GM21526 (cell line): Measurements from ENCODE around the gene PUM1.

Experiments
- ATAC-seq: cut with Tn5 transposase; IDR thresholded peaks from one replicate; pipeline ENCODE4 v1.9.1; 2021; ENCODE audit warnings: moderate library complexity; ENCODE audit not compliant: unreplicated experiment, low FRiP score

The PUM1 gene

GRCh38 chr1:30908696-30909364 is 156.7 kb downstream of the PUM1 start, which contains the start of gene SDC3:
SDC3 (minus strand) TSS chr1:30908758; CDS start chr1:30908586, 172 bp downstream.
- ATAC-seq: no peak

GRCh38 chr1:30908316-30908695 is 157.2 kb downstream of the PUM1 start:
- no peak for ATAC-seq

GRCh38 chr1:30907481-30908315 is 157.8 kb downstream of the PUM1 start:
- ATAC-seq: no peak

DNA sequence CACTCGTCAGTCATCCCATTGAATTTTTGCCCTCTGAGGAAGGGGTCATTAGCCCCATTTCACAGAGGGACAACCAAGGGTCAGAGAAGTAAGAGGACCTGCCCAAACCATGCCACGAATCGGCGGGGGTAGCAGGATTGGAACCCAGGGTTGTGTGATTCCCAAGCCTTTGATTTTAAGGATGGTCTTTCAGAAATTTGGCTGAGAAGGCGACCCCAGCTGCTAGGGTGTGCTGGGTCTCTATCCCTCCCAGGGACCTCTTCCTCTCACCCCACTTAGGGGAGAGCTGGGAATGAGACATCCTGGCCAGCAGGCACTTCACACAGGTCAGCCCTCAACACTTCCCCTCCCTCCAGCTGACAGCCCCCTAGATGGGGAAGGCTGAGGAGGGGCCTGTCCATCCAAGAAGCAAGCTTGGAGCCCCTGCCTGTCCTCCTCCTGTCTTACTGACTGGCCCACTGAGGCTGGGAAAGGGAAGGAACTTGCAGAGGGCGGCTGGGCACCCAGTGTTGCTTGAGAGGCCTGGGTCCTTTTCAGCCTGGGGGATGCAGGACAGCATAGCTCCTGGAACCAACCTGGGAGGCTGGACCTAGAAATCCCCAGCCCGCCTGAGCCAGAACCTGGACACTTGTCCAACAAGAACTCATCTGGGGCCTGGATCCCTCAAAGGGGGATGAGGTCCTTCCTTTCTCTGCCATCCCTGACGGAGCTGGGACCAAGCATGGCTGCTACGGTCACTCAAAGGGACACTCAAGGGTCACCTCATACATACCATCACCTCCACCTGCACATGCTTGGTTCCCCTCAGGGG is 158.7 kb downstream of the PUM1 start:
- ATAC-seq: no peak

DNA sequence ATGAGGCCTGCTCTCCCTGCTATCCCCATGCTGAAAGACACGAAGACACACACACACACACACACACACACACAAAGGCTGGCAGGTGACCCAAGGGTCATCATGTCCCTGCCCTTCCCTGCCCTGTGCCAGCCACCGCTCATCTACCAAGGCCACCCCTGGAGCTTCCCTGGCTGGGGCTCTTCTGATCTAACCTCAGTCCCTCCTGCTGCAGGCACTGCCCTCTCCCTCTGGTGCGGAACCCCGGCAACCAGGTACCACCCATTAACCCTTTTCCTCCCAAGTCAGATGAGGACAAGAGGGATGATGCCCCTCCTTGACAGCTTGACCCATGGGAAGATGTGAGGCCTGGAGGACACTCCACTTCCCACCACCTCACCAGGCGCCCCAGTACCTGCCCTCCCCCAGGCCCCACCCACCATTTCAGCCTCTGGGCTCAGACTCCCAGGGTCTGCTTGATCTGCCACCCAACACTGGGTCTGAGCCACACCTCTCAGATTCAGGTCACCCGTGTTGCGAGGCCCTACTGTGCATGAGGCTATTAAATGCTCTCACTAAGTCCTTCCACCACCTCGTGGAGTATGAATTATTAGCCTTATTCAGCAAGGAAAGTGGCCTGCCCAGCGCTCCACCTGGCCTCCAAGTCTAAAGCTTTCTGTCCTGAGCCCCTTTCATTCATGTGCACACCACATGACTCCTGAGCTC is 159.4 kb downstream of the PUM1 start:
- ATAC-seq: no peak

DNA sequence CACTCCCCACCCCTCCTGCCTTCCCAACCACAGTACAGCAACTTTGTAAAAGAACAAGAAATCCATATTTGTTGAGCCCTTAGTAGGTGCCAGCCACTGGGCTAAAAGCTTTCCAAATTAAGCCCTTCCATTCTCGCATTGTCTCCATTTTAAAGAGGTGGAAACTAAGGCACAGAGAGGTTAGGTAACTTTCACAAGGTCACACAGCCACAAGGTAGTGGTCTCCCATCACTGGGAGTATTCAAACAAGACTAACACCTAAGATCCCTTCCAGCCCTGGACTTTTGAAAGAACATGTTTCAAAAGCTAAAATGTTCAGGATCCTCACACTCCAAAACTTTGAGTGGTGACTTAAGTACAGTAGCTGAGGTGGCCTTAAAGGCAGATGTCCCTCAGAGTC is 160.1 kb downstream of the PUM1 start:
- ATAC-seq: no peak

GRCh38 chr1:30904962-30905335 is 160.6 kb downstream of the PUM1 start:
- no peak for ATAC-seq

GRCh38 chr1:30904191-30904961 is 161.1 kb downstream of the PUM1 start:
- no peak for ATAC-seq

DNA sequence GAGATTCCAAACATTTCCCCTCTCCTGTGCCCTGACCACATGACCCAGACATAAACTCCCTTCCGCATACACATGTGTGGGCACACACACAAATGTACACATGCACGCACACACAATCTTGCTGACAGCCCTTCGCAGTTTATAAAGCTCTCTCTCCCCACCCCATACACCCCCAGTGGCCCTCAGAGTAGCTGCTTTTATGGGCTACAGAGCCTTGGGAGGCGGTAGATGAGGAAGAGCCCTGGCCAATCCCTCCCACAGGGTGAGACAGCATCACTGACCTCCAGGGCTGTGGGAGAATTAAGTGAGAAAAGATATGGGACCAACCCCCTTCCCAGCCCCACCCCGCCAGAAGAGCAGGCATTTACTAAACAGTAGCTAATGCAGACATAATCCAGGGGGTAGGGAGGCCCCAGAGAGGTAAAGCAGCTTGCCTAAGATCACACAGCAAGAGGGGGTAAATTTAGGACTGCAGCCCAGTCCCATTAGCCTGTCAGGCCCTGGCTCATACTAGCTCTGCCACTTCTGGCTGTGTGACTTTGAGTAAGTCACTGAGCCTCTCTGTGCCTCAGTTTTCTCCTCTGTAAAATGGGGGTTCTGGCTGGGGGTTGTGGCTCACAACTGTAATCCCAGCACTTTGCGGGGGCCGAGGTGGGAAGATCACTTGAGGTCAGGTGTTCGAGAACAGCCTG is 162.0 kb downstream of the PUM1 start:
- ATAC-seq: no peak

DNA sequence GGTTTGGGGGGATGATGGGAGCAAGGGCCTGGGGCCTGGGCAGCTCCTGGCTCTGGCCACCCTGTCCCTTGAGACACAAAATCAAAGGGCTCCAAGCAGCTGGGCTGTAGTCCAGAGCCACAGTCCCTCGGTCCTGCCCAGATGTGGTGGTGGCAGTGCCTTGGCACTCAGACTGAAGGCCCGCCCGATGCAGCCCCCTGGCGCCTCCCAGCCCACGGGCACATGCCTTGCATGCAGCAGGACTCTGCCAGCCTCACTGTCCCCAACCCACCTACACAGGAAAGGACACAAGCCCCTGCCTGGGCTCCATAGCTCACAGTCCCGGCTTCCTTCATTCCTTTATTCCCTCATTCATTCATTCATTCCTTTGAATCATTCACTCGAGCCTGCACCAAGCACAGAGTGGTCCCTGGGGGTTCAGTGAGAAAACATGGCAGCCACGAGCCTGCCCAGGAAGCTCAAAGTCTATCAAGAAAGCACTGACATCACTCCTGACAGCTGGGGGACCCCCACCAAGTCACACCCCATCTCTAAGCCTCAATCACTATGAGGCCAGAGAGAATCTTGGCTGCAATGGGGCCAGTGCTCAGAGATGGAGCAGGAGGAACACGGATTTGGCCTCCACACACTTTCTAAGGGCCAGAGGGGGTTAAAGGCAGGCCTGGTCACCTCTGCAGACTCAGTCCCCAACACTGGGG is 162.8 kb downstream of the PUM1 start:
- no peak for ATAC-seq

DNA sequence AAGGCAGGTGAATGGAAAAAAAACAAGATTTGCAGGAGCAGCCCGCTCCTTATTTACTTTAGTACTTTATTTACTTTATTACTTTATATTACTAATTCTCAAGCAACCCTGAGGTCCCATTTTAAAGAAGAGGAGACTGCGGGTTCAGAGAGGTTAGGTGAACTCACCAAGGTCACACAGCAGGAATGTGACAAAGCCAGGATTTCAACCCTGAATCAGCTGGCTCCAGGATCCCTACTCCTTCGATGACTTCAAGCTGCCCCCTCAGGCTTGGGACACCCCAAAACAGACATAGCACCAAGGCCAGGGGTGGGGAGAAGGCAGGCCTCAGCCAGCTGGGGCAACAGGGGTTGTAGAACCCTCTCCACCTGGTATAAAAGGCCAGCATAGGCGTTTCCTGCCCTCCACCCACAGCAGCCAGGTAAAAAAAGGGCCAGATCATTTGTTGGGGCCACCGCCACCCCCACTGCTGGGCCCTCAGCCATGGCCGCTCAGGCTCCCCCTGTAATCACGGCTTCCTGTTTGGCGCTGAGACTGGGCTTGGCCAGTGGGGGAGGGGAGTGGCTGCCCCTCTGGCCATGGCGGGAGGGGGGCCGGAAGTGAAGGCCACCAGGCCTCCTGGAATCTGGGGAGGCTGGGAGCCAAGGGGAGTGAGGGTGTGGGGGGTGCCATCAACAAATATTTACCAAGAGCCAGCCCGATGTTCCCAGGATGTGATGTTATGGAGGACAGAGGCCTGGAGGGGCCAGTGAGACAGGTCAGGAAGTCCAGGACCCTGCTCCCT is 163.5 kb downstream of the PUM1 start:
- ATAC-seq: no peak

- ATAC-seq: no peak
Measured at GRCh38 chr1:30900931-30901560, 164.5 kb downstream of the PUM1 start.

- no peak for ATAC-seq
Measured at GRCh38 chr1:30900486-30900885, 165.0 kb downstream of the PUM1 start.

GRCh38 chr1:30899577-30900389 is 165.7 kb downstream of the PUM1 start:
- ATAC-seq: no peak

DNA sequence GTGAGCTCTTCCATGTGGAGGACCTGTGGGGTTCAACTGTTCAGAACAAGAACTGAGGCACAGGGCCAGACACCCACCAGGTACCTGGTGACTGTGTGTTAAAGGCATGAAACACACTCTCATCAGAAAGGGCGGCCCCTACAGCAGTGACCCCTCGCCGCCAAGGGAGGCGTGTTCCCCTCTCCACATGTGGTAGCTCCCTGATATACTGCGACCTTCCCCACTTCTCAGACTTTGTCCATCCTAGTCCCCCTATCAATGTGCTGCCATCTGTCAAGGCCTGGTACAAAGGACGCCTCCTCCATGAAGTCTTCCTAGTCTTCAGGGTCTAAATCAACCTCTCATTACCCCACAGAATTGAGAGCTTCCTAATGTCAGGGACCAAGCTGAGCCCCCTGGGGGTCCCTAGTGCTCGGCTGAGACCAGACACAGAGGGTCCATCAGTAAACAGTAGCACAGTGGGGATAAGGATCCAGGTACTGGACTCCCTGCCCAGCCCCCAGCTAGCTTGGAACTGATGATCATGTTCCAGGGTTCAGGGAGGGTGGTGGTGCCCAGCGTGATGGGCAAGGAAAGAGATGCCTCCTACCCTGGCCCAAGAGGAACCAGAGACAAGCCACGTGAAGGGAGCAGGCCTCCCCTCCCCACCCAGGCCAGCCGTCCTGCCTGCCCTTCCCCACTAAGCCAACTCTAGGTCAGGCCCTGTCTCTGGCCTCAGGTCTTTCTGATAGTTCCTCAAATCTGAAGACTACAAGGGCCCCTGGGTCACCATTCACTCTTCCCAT is 167.3 kb downstream of the PUM1 start:
- ATAC-seq: no peak

GRCh38 chr1:30896905-30897304 is 168.6 kb downstream of the PUM1 start:
- no peak for ATAC-seq
